Loucy (cell line): ENCODE data around the gene ASTN2.
"Not testable (repeated sequence)": the region's sequence is repeated elsewhere in the genome, so short reads cannot be mapped to it uniquely, and the experiment has no call there.

Source experiments
- H2AFZ ChIP-seq: fragments of 200-600 bp; sonication (generic); 2 replicates; pipeline ENCODE4 v1.6.0; 2016; ENCODE audit warnings: antibody characterized with exemption, mild to moderate bottlenecking, low read length, moderate library complexity
- H3F3A ChIP-seq: fragments of 200-600 bp; 2 replicates; pipeline ENCODE4 v1.6.0; 2016; ENCODE audit warnings: antibody characterized with exemption, low read depth, mild to moderate bottlenecking
- H3K27me3 ChIP-seq: fragments of 200-600 bp; sonication (generic); 2 replicates; pipeline ENCODE4 v1.6.1; 2014; ENCODE audit warnings: low read length, mild to moderate bottlenecking; ENCODE audit not compliant: insufficient read depth, poor library complexity, severe bottlenecking
- H3K36me3 ChIP-seq: fragments of 200-600 bp; sonication (generic); 2 replicates; pipeline ENCODE4 v1.6.1; 2016; ENCODE audit warnings: low read length; ENCODE audit not compliant: insufficient read depth
- H3K4me1 ChIP-seq: fragments of 200-600 bp; sonication (generic); 2 replicates; pipeline ENCODE4 v1.5.1; 2014; ENCODE audit warnings: low read length, mild to moderate bottlenecking; ENCODE audit not compliant: insufficient read depth, poor library complexity, severe bottlenecking
- H3K4me2 ChIP-seq: fragments of 200-600 bp; sonication (generic); 2 replicates; pipeline ENCODE4 v1.6.0; 2014; ENCODE audit warnings: antibody characterized with exemption, low read length, low read depth, mild to moderate bottlenecking; ENCODE audit not compliant: poor library complexity, severe bottlenecking
- H3K4me3 ChIP-seq: fragments of 200-600 bp; sonication (generic); 2 replicates; pipeline ENCODE4 v1.5.1; 2014; ENCODE audit warnings: low read length, mild to moderate bottlenecking, mixed read lengths; ENCODE audit not compliant: poor library complexity, severe bottlenecking
- H3K79me2 ChIP-seq: fragments of 200-600 bp; sonication (generic); 2 replicates; pipeline ENCODE4 v1.6.1; 2014; ENCODE audit warnings: low read length; ENCODE audit not compliant: insufficient read depth
- H3K9ac ChIP-seq: fragments of 200-600 bp; sonication (generic); 2 replicates; pipeline ENCODE4 v1.6.0; 2014; ENCODE audit warnings: mild to moderate bottlenecking, low read depth, low read length, moderate library complexity; ENCODE audit not compliant: poor library complexity, severe bottlenecking
- H3K9me2 ChIP-seq: fragments of 200-600 bp; sonication (generic); replicated peaks from 2 replicates; pipeline ENCODE4 v1.6.1; 2016; ENCODE audit warnings: low read depth, low read length, mixed read lengths
- H3K9me3 ChIP-seq: fragments of 200-600 bp; sonication (generic); 2 replicates; pipeline ENCODE4 v1.6.1; 2014; ENCODE audit warnings: mild to moderate bottlenecking, antibody characterized with exemption, low read length, low read depth; ENCODE audit not compliant: insufficient read depth
- H4K20me1 ChIP-seq: fragments of 200-600 bp; sonication (generic); 2 replicates; pipeline ENCODE4 v1.6.0; 2014; ENCODE audit warnings: antibody characterized with exemption, low read length, mild to moderate bottlenecking; ENCODE audit not compliant: insufficient read depth, poor library complexity, severe bottlenecking
- EZH2phosphoT487 ChIP-seq: fragments of 200-600 bp; IDR thresholded peaks from 2 replicates; pipeline ENCODE4 v1.6.1; 2018; ENCODE audit warnings: antibody characterized with exemption, mild to moderate bottlenecking, moderate library complexity, borderline replicate concordance
- TF ChIP-seq, protein P1 (sequence below): fragments of 200-600 bp; sonication (generic); conservative IDR thresholded peaks from 2 replicates; pipeline ENCODE4 v1.5.1; 2014; ENCODE audit warnings: mild to moderate bottlenecking, antibody characterized with exemption, low read length

ASTN2 gene

DNA sequence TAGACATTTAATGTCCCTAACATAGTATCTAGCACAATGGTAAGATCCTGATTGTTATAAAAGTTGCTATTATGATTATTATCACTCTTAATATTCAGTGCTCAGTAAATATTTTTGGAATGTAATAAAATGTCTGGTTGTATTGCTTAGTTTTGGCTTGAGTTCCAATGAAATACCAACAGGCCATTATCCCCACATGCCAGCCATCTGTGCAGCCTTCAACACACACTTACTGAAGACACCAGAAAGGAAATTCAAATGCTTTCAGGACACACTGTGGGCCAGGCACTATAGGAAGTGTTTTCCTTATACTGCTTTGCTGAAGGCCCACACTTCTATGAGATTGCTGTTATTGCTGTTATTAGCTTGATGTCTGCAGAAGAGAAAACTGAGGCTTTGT is 570.2 kb downstream of the ASTN2 start:
- no peak overlapping the region for H2AFZ ChIP-seq
- H3K9me2 ChIP-seq = no peaks in the 10 kb centered on the region
- no peak overlapping the region for H3K9ac ChIP-seq
- no peaks in the 10 kb centered on the region for H3K36me3 ChIP-seq
- no peaks in the 10 kb centered on the region for H3K27me3 ChIP-seq
- H3K4me2 ChIP-seq = no peak overlapping the region
- no peaks in the 10 kb centered on the region for H3K9me3 ChIP-seq
- no peaks in the 10 kb centered on the region for H3K79me2 ChIP-seq
- TF ChIP-seq, protein P1, sequence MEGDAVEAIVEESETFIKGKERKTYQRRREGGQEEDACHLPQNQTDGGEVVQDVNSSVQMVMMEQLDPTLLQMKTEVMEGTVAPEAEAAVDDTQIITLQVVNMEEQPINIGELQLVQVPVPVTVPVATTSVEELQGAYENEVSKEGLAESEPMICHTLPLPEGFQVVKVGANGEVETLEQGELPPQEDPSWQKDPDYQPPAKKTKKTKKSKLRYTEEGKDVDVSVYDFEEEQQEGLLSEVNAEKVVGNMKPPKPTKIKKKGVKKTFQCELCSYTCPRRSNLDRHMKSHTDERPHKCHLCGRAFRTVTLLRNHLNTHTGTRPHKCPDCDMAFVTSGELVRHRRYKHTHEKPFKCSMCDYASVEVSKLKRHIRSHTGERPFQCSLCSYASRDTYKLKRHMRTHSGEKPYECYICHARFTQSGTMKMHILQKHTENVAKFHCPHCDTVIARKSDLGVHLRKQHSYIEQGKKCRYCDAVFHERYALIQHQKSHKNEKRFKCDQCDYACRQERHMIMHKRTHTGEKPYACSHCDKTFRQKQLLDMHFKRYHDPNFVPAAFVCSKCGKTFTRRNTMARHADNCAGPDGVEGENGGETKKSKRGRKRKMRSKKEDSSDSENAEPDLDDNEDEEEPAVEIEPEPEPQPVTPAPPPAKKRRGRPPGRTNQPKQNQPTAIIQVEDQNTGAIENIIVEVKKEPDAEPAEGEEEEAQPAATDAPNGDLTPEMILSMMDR = no peak
- no peak for TF ChIP-seq EZH2phosphoT487
- H3K4me3 ChIP-seq = no peak overlapping the region
- no peaks in the 10 kb centered on the region for H4K20me1 ChIP-seq
- no peaks in the 10 kb centered on the region for H3K4me1 ChIP-seq
- H3F3A ChIP-seq = no peaks in the 10 kb centered on the region

DNA sequence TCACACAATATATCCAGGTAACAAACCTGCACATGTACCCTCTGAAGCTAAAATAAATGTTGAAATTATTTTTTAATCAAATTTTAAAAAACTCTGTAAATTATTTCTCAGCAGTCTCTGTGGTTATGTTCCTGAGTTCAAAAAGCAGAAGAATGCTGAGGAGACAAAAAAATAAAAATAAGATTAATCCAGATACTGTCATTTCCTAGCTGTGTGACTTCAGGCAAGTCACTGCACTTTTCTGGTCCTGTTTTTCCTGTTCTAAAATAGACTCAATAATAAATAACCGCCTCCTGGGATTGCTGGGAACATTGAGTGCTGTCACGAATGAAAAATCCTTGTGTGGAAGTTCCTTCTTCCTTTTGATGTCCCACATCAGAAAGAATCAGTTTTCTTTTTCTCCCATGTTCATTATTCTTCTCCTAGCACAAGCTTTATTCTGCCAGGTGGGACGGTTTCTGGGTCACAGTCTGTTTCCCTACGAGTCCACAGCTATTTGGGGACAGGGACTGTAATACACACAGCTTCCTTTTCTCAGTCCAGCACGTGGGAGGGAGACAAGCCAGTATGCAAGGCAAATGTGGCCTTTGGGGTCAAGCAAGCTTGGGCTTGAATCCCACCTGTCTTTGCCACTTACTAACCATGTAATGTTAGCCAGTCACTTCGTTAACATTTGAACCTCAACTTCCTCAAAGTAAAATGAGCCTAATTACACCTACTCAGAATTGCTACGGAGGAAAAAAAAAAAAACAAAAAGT is 570.8 kb downstream of the ASTN2 start:
- H3K79me2 ChIP-seq = no peaks in the 10 kb centered on the region
- H4K20me1 ChIP-seq = no peaks in the 10 kb centered on the region
- H3K9ac ChIP-seq = no peak overlapping the region
- no peak overlapping the region for H3K4me3 ChIP-seq
- no peaks in the 10 kb centered on the region for H3K4me1 ChIP-seq
- no peaks in the 10 kb centered on the region for H3K36me3 ChIP-seq
- H3K9me3 ChIP-seq = no peaks in the 10 kb centered on the region
- no peaks in the 10 kb centered on the region for H3K9me2 ChIP-seq
- no peak overlapping the region for H2AFZ ChIP-seq
- no peaks in the 10 kb centered on the region for H3F3A ChIP-seq
- H3K4me2 ChIP-seq = no peak overlapping the region
- TF ChIP-seq, protein P1 = no peak
- H3K27me3 ChIP-seq = no peaks in the 10 kb centered on the region

DNA sequence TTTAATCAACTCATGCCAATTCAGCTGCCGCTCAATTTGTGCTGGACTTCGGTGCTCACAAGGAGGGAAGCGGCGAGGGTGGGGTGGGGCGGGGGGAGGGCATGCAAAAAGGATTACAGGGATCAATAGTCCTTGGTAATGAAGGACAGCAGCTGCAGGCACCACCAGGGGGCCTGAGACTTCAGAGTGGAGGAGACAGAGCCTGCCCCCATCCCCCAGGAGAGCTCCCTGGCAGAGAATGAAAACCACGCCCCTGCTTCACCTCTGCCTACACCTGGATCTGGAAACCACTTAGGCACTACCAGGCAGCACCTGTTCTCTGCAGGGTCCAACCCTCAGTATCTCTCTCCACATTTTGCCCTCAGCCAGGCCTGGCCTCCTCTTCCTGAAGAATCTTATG is 572.2 kb downstream of the ASTN2 start:
- Histone ChIP-seq H3K9ac (no peak overlapping the region), H3K9me2 (no peaks in the 10 kb centered on the region), H2AFZ (no peak overlapping the region), H3F3A (no peaks in the 10 kb centered on the region), H3K36me3 (no peaks in the 10 kb centered on the region), H3K4me3 (no peak overlapping the region), H4K20me1 (no peaks in the 10 kb centered on the region), H3K27me3 (no peaks in the 10 kb centered on the region), H3K79me2 (no peaks in the 10 kb centered on the region), H3K4me2 (no peak overlapping the region), H3K4me1 (no peaks in the 10 kb centered on the region), H3K9me3 (no peaks in the 10 kb centered on the region)
- TF ChIP-seq EZH2phosphoT487 = no peak
- TF ChIP-seq, protein P1 = no peak

DNA sequence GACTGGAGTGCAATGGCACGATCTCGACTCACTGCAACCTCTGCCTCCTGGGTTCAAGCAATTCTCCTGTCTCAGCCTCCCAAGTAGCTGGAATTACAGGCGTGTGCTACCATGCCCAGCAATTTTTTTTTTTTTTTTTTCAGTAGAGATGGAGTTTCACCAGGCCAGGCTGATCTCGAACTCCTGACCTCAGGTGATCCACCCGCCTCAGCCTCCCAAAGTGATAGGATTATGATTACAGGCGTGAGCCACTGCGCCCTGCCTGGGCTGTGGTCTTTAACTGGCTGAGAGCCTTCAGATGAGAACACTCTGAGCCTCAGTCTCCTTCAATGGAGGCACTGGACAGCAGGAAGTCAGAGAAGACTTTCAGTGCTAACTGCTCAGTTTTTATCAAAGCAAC is 576.4 kb downstream of the ASTN2 start:
- not testable (repeated sequence) for H3K9me3 ChIP-seq, H3K27me3 ChIP-seq, H3K4me1 ChIP-seq, H2AFZ ChIP-seq, H3K36me3 ChIP-seq, H3K9ac ChIP-seq, H3F3A ChIP-seq, H3K79me2 ChIP-seq, H3K4me2 ChIP-seq, H4K20me1 ChIP-seq, H3K4me3 ChIP-seq, H3K9me2 ChIP-seq
